IMR-90 (cell line): ENCODE results near the gene CEBPA. TPM values are rescaled to one million over a fixed set of nuclear protein-coding genes. Genes with fewer than 3 reads are reported as not detected.

Experiments
- ATAC-seq: fragments of 200-7000 bp; cut with Tn5 transposase; 2 replicates; pipeline ENCODE4 v1.9.1; 2020; ENCODE audit warnings: low read depth, mild to moderate bottlenecking, moderate library complexity
- BruUV-seq: library from RNA; stranded (reverse); fragments of 400-500 nt; replicated peaks from 2 replicates; lab custom pipeline; 2021; lab: Mats Ljungman, UMichigan
- CTCF ChIA-PET: fragments of 300-600 bp; formaldehyde crosslinking; extraction: SDS; loops from one replicate; lab custom pipeline; 2021; ENCODE audit warnings: antibody characterized with exemption; lab: Yijun Ruan, JAX
- POLR2A ChIA-PET: fragments of 300-600 bp; sonication (Branson Sonifier 250); formaldehyde crosslinking; loops from one replicate; lab custom pipeline; 2022; ENCODE audit warnings: antibody characterized with exemption; ENCODE audit not compliant: unreplicated experiment; lab: Charles Lee
- DNase-seq: peaks from one replicate; pipeline ENCODE4 v3.0.0; 2013
- H2AFZ ChIP-seq: replicated peaks from 2 replicates; pipeline ENCODE3; 2013; ENCODE audit warnings: low read length, mild to moderate bottlenecking; ENCODE audit not compliant: poor library complexity
- H2AK5ac ChIP-seq: 2 replicates; pipeline ENCODE4 v1.6.1; 2013; ENCODE audit warnings: low read depth, low read length, inconsistent platforms
- H2AK9ac ChIP-seq: replicated peaks from 2 replicates; pipeline ENCODE3; 2013; ENCODE audit warnings: mild to moderate bottlenecking, low read depth, low read length, moderate library complexity; ENCODE audit not compliant: poor library complexity
- H2BK120ac ChIP-seq: 2 replicates; pipeline ENCODE4 v1.6.1; 2013; ENCODE audit warnings: low read depth, low read length, inconsistent platforms
- H2BK15ac ChIP-seq: 3 replicates; pipeline ENCODE4 v1.6.1; 2013; ENCODE audit warnings: low read depth, low read length, inconsistent platforms
- H2BK20ac ChIP-seq: 2 replicates; pipeline ENCODE4 v1.6.1; 2013; ENCODE audit warnings: low read depth, mild to moderate bottlenecking, inconsistent platforms, low read length, moderate library complexity
- H2BK5ac ChIP-seq: 2 replicates; pipeline ENCODE4 v1.6.1; 2013; ENCODE audit warnings: mild to moderate bottlenecking, low read depth, low read length, inconsistent platforms; ENCODE audit not compliant: poor library complexity, severe bottlenecking
- H3K14ac ChIP-seq: replicated peaks from 2 replicates; pipeline ENCODE4 v1.6.1; 2013; ENCODE audit warnings: low read depth, low read length, inconsistent platforms
- H3K18ac ChIP-seq: 2 replicates; pipeline ENCODE4 v1.6.1; 2013; ENCODE audit warnings: low read depth, low read length, control low read depth
- H3K23ac ChIP-seq: 2 replicates; pipeline ENCODE4 v1.6.1; 2013; ENCODE audit warnings: low read depth, low read length, inconsistent platforms
- H3K27ac ChIP-seq: 2 replicates; pipeline ENCODE4 v1.5.1; 2013; ENCODE audit warnings: mild to moderate bottlenecking, control low read depth, low read length; ENCODE audit not compliant: insufficient read depth
- H3K27me3 ChIP-seq: 2 replicates; pipeline ENCODE4 v1.6.1; 2013; ENCODE audit warnings: low read length; ENCODE audit not compliant: control insufficient read depth, insufficient read depth
- H3K36me3 ChIP-seq: 2 replicates; pipeline ENCODE4 v1.6.1; 2013; ENCODE audit warnings: low read length, mixed read lengths; ENCODE audit not compliant: control insufficient read depth, insufficient read depth
- H3K4ac ChIP-seq: 2 replicates; pipeline ENCODE4 v1.6.1; 2013; ENCODE audit warnings: low read depth, low read length, inconsistent platforms
- H3K4me1 ChIP-seq: 2 replicates; pipeline ENCODE4 v1.6.1; 2013; ENCODE audit warnings: low read length, mixed read lengths; ENCODE audit not compliant: control insufficient read depth, insufficient read depth
- H3K4me2 ChIP-seq: 2 replicates; pipeline ENCODE4 v1.6.1; 2013; ENCODE audit warnings: low read depth, mild to moderate bottlenecking, control low read depth, low read length, moderate library complexity
- H3K4me3 ChIP-seq: 2 replicates; pipeline ENCODE4 v1.5.1; 2013; ENCODE audit warnings: low read depth, mild to moderate bottlenecking, control low read depth, low read length, moderate library complexity; ENCODE audit not compliant: insufficient read depth
- H3K56ac ChIP-seq: 2 replicates; pipeline ENCODE4 v1.6.1; 2013; ENCODE audit warnings: low read length, inconsistent platforms; ENCODE audit not compliant: insufficient read depth; ENCODE audit errors: extremely low read depth
- H3K79me1 ChIP-seq, 2 experiments: 2 replicates each; pipeline ENCODE4 v1.6.1; 2013; ENCODE audit warnings: low read length in 2 of 2, inconsistent platforms in 1 of 2, low read depth in 1 of 2
- H3K9ac ChIP-seq: 2 replicates; pipeline ENCODE4 v1.6.1; 2013; ENCODE audit warnings: low read depth, low read length, control low read depth
- H3K9me1 ChIP-seq: 2 replicates; pipeline ENCODE4 v1.6.1; 2013; ENCODE audit warnings: low read length, inconsistent platforms; ENCODE audit not compliant: insufficient read depth
- H3K9me3 ChIP-seq: 2 replicates; pipeline ENCODE4 v1.6.1; 2013; ENCODE audit warnings: low read length; ENCODE audit not compliant: control insufficient read depth, insufficient read depth
- H4K20me1 ChIP-seq: 2 replicates; pipeline ENCODE4 v1.6.1; 2013; ENCODE audit warnings: low read length, inconsistent platforms; ENCODE audit not compliant: insufficient read depth
- H4K5ac ChIP-seq: 2 replicates; pipeline ENCODE4 v1.6.1; 2013; ENCODE audit warnings: mild to moderate bottlenecking, low read depth, low read length, control low read depth
- H4K8ac ChIP-seq, 2 experiments: 2 replicates each; pipeline ENCODE4 v1.6.1; 2013; ENCODE audit warnings: low read depth in 2 of 2, low read length in 2 of 2, control low read depth in 1 of 2, inconsistent platforms in 1 of 2
- H4K91ac ChIP-seq: 2 replicates; pipeline ENCODE4 v1.6.1; 2013; ENCODE audit warnings: low read depth, low read length, inconsistent platforms; ENCODE audit not compliant: insufficient read depth
- MAFK ChIP-seq: IDR thresholded peaks from 2 replicates; pipeline ENCODE4 v1.6.1; 2012; ENCODE audit warnings: low read depth, low read length, improper control_type of control experiment
- POLR2A ChIP-seq: IDR thresholded peaks from 2 replicates; pipeline ENCODE4 v1.6.1; 2012; ENCODE audit warnings: mild to moderate bottlenecking, low read depth, low read length
- RAD21 ChIP-seq: IDR thresholded peaks from 2 replicates; pipeline ENCODE4 v1.6.1; 2012; ENCODE audit warnings: low read length, improper control_type of control experiment
- WGBS, 2 experiments: methylation state at CpG; one replicate each; pipeline versions ENCODE4 v1.1.5 to v1.1.7; 2013; ENCODE audit warnings: missing lambda C conversion rate in 2 of 2; ENCODE audit not compliant: insufficient read length in 1 of 2; ENCODE audit errors: extremely low coverage in 2 of 2; 5-methylcytosine and 5-hydroxymethylcytosine counted together
- dilution Hi-C: fragments of 300-500 bp; cut with HindIII; formaldehyde crosslinking; loops from one replicate; pipeline ENCODE4 v1.14.3; 2018; ENCODE audit warnings: low sequenced_read_pairs; ENCODE audit not compliant: unreplicated experiment
- in situ Hi-C: fragments of 300-500 bp; cut with MboI; formaldehyde crosslinking; loops from 3 replicates; pipeline ENCODE4 v1.14.3; 2019; ENCODE audit warnings: low sequenced_read_pairs, inconsistent platforms, mixed read lengths
- intact Hi-C: fragments of 100-400 bp; cut with micrococcal nuclease; formaldehyde crosslinking; loops from 2 replicates; pipeline ENCODE4 v1.10.0; 2022
- polyA plus RNA-seq, 3 experiments: library from polyadenylated mRNA; depleted of rRNA; stranded (reverse); fragments of >200 nt; gene quantifications; 2 replicates each; pipeline ENCODE4 v1.2.3, GENCODE V29; 2012; ENCODE audit warnings: low replicate concordance in 1 of 3
- total RNA-seq: library from RNA; depleted of rRNA; stranded (reverse); fragments of >200 nt; gene quantifications from 2 replicates; pipeline ENCODE4 v1.2.3, GENCODE V29; 2012

CEBPA gene
- total and polyA plus RNA-seq, 2 of the 4 experiments (the other 2 are of a cell fraction) = under 0.01 to 0.09 TPM

GRCh38 chr19:33284756-33285155, 17.6 kb downstream of the CEBPA start:
- ChIA-PET POLR2A (no interaction called here), CTCF (interaction anchor here (0.7 kb wide), 1 partner anchor 17 kb away, joined by 3 read pairs; the partner anchor contains the start of gene CEBPA)
- H3K9ac ChIP-seq = no peak overlapping the region
- no peak overlapping the region for H3K4ac ChIP-seq
- BruUV-seq = no TSS peak
- TF ChIP-seq RAD21 = no peak
- no peak for TF ChIP-seq MAFK
- TF ChIP-seq POLR2A = no peak
- H3K14ac ChIP-seq = no peak overlapping the region
- intact Hi-C loops (no loop called here), dilution Hi-C loops (no loop called here), in situ Hi-C loops (no loop called here)
- H4K20me1 ChIP-seq = no peaks in the 10 kb centered on the region
- H3K56ac ChIP-seq = no peak overlapping the region
- H2AK5ac ChIP-seq = no peak overlapping the region
- no peaks in the 10 kb centered on the region for H3K4me1 ChIP-seq
- H4K91ac ChIP-seq = no peak overlapping the region
- H2BK15ac ChIP-seq = no peak overlapping the region
- H2AFZ ChIP-seq = no peak overlapping the region
- no peak overlapping the region for H2AK9ac ChIP-seq
- no peaks in the 10 kb centered on the region for H3K9me1 ChIP-seq
- H2BK5ac ChIP-seq = no peak overlapping the region
- H2BK120ac ChIP-seq = no peak overlapping the region
- no peak overlapping the region for H3K23ac ChIP-seq
- no peak overlapping the region for H4K8ac ChIP-seq
- ATAC-seq (no peak), DNase-seq (no peak)
- no peak overlapping the region for H3K18ac ChIP-seq
- no peak overlapping the region for H3K4me2 ChIP-seq
- no peaks in the 10 kb centered on the region for H3K79me1 ChIP-seq
- WGBS, 2 experiments = 6% methylated on average over 3 of the region's 7 CpGs; no CpG with 5 or more reads in 1 of the 2 experiments
- H3K27ac ChIP-seq = no peak overlapping the region
- peaks cover 18% of the 10 kb centered on the region for H3K27me3 ChIP-seq
- no peaks in the 10 kb centered on the region for H3K36me3 ChIP-seq
- H3K4me3 ChIP-seq = no peak overlapping the region
- no peak overlapping the region for H2BK20ac ChIP-seq
- H3K9me3 ChIP-seq = peaks cover 8% of the 10 kb centered on the region; the same call in 1 of the 2 replicates
- no peak overlapping the region for H4K5ac ChIP-seq
